HG02759 (cell line): ENCODE measurements around the gene ZSCAN21.

Experiments used
- ATAC-seq: cut with Tn5 transposase; IDR thresholded peaks from one replicate; pipeline ENCODE4 v1.9.1; 2021; ENCODE audit warnings: mild to moderate bottlenecking, moderate library complexity; ENCODE audit not compliant: unreplicated experiment

The ZSCAN21 gene

GRCh38 chr7:100095289-100095688 lies 45.7 kb downstream of the ZSCAN21 start:
- ATAC-seq, result no peak

GRCh38 chr7:100095704-100096103 lies 46.1 kb downstream of the ZSCAN21 start:
- no peak for ATAC-seq

- no peak for ATAC-seq
Observed at GRCh38 chr7:100098913-100099312, 49.3 kb downstream of the ZSCAN21 start.

GRCh38 chr7:100099452-100099851 lies 49.9 kb downstream of the ZSCAN21 start:
- no peak for ATAC-seq

- peak; percentile 72 for ATAC-seq
Observed at GRCh38 chr7:100100420-100101015, 50.9 kb downstream of the ZSCAN21 start.

GRCh38 chr7:100101016-100101862 lies 51.7 kb downstream of the ZSCAN21 start, which contains the start of the genes AP4M1 and MCM7:
AP4M1 (plus strand) TSS chr7:100101643; CDS start chr7:100101715, 72 bp downstream.
MCM7 (minus strand) TSS chr7:100101397; CDS start chr7:100101294, 103 bp downstream.
- ATAC-seq, result peak; percentile 85

- ATAC-seq, result no peak
Observed at GRCh38 chr7:100102950-100103840, 53.6 kb downstream of the ZSCAN21 start.

DNA sequence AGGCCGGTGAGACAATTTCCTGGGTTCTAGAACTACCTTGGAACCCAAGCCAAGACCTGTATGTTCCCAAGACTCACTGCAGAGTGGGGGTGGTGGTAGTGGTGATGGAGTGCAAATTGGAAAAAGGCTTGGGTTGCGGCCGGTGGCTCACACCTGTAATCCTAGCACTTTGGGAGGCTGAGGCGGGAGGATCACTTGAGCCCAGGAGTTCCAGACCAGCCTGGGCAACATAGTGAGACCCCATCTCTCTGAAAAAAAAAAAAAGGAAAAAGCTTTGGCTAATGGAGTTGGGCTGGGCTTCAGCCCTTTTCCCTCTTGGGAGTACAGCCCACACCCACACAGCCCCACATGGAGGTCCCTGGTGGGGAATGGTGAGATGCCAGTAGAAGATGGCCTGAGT lies 56.0 kb downstream of the ZSCAN21 start:
- ATAC-seq, result no peak

- no peak for ATAC-seq
Observed at GRCh38 chr7:100106633-100107032, 57.1 kb downstream of the ZSCAN21 start.

- ATAC-seq, result no peak
Observed at GRCh38 chr7:100107125-100107737, 57.7 kb downstream of the ZSCAN21 start.

DNA sequence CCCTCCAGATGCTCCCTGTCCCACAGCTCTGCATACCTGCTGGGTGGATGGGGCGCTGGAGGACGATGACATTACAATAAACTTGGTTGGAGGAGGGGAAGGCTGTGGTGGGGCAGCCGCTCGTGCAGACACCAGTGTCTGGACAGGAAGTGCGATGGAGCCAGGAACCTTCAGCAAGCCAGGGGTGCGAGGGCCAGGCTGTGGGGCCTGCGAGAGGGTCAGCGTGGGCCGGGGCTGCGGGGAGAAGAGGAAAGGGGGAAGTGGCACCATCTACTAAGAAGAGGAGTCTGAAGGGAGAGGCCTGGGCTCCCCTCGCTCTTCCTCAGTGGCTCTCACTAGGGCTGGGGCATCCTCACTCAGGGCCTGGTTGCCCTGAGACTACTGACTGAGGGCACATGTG lies 58.3 kb downstream of the ZSCAN21 start:
- ATAC-seq, result no peak

DNA sequence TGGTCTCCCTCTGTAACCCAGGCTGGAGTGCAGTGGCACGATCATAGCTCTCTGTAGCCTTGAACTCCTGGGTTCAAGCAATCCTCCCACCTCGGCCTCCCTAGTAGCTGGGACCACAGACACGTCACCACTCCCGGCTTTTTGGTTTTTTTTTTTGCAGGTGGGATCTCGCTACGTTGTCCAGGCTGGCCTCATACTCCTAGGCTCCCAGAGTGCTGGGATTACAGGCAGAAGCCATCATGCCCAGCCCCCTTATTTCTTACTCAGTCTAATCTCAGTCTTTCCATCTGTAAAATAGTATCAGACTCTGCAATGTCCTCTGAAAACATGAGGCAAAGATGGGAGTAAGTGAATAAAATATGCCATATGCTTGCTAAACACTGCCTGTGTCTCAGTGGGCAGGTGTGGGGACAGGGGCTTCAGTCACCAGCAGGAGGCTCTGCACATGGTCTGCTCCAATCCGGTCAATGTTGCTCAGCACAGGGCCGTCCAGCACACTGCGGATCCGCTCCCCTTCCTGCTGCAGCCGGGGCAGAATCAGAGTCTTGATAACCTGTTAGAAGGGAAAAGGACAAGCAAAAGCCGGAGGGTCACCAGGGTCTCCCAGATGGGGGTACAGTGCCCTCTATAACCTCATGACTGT lies 60.1 kb downstream of the ZSCAN21 start:
- no peak for ATAC-seq

DNA sequence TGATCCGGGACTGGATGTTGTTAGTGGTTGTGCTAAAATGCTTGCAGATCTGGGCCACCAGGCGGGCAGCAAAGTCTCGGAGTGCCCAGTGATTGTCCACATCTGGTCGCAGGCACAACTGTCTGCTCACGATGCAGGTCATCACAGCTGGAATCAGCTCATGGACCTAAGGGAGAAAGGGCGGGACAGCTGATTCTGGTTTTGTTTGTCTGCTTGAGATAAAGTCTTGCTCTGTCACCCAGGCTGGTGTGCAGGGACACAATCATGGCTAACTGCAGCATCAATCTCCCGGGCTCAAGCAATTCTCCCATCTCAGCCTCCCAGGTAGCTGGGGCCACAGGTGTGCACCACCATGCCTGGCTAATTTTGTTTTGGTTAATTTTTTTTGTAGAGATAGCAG lies 61.6 kb downstream of the ZSCAN21 start:
- ATAC-seq, result no peak

DNA sequence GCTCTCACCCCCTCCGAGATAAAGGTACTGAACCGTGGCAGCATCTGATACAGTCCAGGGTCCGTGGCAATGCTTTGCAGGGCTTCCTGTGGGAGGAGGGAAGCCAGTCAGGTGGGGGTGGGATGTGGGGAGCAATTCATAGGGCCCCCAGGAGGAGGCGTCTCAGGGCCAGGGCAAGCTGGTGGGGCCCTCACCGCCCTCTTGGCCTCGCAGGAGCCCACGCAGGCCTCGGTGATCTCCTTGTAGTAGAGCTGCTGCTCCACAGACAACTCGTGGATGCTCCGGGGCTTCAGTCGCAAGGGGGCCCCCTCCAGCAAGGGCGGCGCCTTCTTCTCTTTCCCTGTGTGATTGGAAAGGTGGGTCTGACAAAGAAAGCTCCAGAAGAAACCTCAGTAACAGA lies 62.3 kb downstream of the ZSCAN21 start:
- ATAC-seq, result no peak
